Measurements from ENCODE around the gene PDE3A. TPM values are rescaled to one million over a fixed set of nuclear protein-coding genes. Genes with fewer than 3 reads are reported as not detected.
A peak's percentile ranks its signal among the peaks of the same experiment; 100 is the strongest.

PDE3A gene
- total RNA-seq, 2 donors from 2014 or later, result 80.7 to 127 TPM

DNA sequence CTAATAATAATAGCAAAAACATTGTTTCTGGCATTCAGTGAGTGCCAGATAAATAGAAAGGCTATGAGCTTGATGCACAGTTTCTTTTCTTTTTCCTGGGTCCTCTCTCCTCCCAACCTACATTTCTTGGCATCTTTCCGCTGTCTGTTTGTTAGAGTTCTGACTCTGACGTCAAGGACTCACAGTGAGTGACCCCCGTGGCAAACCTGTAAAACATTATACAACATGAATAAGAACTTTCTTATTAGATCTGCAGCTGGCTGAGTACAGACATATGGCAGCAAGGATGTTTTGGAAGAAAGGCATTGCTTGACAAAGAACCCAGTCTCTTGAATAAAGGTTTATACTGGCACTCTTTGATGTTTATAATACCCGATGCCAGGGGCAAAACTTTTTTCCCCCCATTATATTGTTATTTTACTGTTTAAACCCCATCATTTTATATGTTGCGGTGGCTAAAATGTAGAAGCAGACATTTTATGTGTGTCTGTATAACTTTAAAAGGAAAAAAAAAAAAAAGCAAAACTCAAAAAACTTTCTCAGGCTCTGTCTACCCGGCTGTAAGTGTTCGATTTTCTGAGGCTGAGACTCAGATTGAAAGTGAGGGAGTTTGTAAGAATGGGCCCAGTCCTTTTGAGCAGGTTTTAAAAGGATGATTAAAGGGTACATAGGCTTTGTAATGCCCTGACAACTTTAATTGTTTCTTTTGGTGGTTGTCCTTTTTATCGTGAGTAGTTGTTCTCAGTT is 159.3 kb downstream of the PDE3A start:
- Histone ChIP-seq H3K36me3 (no peaks in the 10 kb centered on the region), H3K27ac (peak overlapping the region; percentile 27 to 57), H3K4me1 (peaks cover 0 to 12% of the 10 kb centered on the region in 2 donors), H3K4me3 (no peak overlapping the region), H3K27me3 (no peaks in the 10 kb centered on the region), H3K9me3 (no peaks in the 10 kb centered on the region)
- TF ChIP-seq, protein P1, sequence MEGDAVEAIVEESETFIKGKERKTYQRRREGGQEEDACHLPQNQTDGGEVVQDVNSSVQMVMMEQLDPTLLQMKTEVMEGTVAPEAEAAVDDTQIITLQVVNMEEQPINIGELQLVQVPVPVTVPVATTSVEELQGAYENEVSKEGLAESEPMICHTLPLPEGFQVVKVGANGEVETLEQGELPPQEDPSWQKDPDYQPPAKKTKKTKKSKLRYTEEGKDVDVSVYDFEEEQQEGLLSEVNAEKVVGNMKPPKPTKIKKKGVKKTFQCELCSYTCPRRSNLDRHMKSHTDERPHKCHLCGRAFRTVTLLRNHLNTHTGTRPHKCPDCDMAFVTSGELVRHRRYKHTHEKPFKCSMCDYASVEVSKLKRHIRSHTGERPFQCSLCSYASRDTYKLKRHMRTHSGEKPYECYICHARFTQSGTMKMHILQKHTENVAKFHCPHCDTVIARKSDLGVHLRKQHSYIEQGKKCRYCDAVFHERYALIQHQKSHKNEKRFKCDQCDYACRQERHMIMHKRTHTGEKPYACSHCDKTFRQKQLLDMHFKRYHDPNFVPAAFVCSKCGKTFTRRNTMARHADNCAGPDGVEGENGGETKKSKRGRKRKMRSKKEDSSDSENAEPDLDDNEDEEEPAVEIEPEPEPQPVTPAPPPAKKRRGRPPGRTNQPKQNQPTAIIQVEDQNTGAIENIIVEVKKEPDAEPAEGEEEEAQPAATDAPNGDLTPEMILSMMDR (IDR thresholded peaks at IDR 0.05), result no peak
- DNase-seq (ENCODE audit: low spot score), result no peak

DNA sequence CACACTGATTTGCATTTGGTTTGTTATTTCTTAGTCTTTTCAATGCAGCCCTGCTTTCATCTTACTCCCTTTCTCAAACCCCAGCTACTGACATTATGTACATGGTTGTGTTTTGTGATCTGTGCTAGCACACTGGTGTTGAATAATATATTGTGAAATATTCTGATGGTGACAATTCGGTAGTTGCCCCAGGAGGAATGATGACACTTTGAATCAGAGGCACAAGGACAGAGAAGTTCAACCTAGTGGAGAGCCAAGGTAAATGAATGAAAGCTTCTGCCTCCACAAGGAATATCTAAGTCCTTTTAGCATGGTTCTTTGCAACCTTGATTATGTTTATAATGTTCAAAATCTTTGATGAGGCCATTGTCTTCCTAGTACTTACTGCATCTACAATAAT is 159.9 kb downstream of the PDE3A start:
- Histone ChIP-seq H3K27me3 (no peaks in the 10 kb centered on the region), H3K9me3 (no peaks in the 10 kb centered on the region), H3K36me3 (no peaks in the 10 kb centered on the region), H3K4me3 (no peak overlapping the region), H3K4me1 (peaks cover 0 to 12% of the 10 kb centered on the region in 2 donors), H3K27ac (peak overlapping the region; percentile 27 to 57)
- TF ChIP-seq, protein P1 (IDR thresholded peaks at IDR 0.05), result no peak
- DNase-seq (ENCODE audit: low spot score), result no peak

DNA sequence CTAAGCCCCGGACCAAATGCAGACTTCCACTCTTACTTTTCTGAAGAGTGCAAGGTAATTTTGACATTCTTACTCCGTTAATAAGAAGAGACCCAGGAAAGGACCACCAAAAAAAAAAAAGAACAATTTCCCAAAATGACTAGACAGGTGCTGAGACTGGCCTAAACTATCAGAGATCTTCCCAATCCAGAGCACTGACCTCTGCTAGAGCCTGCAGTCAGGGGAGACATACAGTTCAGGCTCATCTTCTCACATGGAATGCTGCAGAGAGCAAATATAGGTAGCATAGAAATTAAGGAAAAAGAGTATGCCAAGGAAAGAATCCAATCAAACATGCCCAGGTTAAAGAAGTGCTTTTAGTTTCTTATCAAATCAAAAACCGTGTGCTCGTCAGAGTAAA is 177.9 kb downstream of the PDE3A start:
- Histone ChIP-seq H3K36me3 (no peaks in the 10 kb centered on the region), H3K9me3 (no peaks in the 10 kb centered on the region), H3K4me3 (no peak overlapping the region), H3K27ac (no peak overlapping the region), H3K4me1 (peaks cover 0 to 15% of the 10 kb centered on the region in 2 donors), H3K27me3 (no peaks in the 10 kb centered on the region)
- TF ChIP-seq, protein P1 (IDR thresholded peaks at IDR 0.05), result no peak
- DNase-seq (ENCODE audit: low spot score), result no peak

DNA sequence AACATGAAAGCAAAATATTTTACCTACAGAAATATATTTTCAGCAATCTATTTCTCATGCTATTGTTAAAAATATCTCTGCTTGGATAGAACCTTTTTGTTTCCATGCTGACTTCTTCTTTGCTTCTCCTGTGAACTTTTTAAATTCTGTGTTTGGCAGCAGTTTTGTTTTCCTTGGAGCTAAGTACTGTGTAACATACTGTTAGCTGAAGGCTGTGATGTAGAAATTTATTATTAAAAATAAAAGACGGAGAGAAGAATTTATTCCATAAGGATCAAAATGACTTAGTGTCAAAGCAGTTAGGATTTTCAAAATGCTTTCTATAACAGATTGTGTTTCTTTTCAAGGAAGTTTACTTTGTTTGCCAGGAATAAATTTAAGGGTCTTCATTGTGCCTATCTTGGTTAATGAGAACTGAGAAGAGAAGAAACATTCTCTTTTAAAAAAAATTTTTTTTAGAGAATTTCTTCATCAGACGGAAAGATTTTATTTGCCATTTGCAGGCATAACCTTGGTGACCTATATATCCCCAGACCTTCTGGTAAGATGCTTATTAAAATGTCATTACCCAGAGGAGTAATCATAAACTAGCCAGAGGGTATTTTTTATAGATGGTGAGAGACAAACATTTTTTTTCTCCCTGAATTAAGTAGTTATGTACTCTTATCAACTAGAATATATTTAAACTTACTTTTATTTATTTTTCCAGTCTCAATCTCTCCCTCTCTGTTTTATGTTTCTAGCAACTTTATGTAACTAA is 179.7 kb downstream of the PDE3A start:
- Histone ChIP-seq H3K27ac (peak overlapping the region; percentile 37 to 42), H3K9me3 (no peaks in the 10 kb centered on the region), H3K4me3 (no peak overlapping the region), H3K36me3 (no peaks in the 10 kb centered on the region), H3K27me3 (no peaks in the 10 kb centered on the region), H3K4me1 (peaks cover 0 to 15% of the 10 kb centered on the region in 2 donors)
- DNase-seq (ENCODE audit: low spot score), result no peak
- TF ChIP-seq, protein P1 (IDR thresholded peaks at IDR 0.05), result no peak

DNA sequence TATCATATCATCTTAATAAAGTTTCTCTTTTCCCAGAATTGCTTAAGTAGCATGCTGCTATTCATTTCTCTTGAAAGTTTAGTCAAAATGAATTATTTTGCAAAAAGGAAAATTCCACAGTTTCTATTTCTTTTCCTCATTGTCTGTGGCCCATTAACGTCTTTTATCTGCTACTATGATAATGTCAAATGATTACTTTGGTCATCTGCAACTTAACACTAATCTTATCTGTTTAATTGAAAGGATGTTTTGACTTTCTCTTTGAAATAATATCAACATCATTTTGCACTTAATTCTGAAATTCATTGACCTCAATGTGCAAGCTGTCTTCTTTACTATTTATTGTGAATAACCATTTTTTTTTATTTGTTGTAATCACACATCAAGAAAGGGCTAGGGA is 180.3 kb downstream of the PDE3A start:
- Histone ChIP-seq H3K4me1 (peaks cover 0 to 15% of the 10 kb centered on the region in 2 donors), H3K36me3 (no peaks in the 10 kb centered on the region), H3K9me3 (no peaks in the 10 kb centered on the region), H3K4me3 (no peak overlapping the region), H3K27ac (peak overlapping the region; percentile 37 to 42), H3K27me3 (no peaks in the 10 kb centered on the region)
- no peak for DNase-seq (ENCODE audit: low spot score)
- TF ChIP-seq, protein P1 (IDR thresholded peaks at IDR 0.05), result no peak
